SU-DHL-6 (cell line): ENCODE data around the gene DCTN3.

Experiments
- CTCF ChIP-seq: fragments of 200-600 bp; sonication (generic); IDR thresholded peaks from one replicate; pipeline ENCODE4 v1.5.1; 2017; ENCODE audit warnings: antibody characterized with exemption, mild to moderate bottlenecking, low read length, moderate library complexity; ENCODE audit not compliant: insufficient read depth, poor library complexity, severe bottlenecking
- EZH2phosphoT487 ChIP-seq: fragments of 200-600 bp; sonication (generic), shearing (Covaris generic); conservative IDR thresholded peaks from 2 replicates; pipeline ENCODE4 v1.6.1; 2018; ENCODE audit warnings: mild to moderate bottlenecking, antibody characterized with exemption, low read length, moderate library complexity, mixed read lengths

GRCh38 chr9:34638138-34638445 lies 17.8 kb upstream of the DCTN3 start:
- no peak for TF ChIP-seq CTCF
- TF ChIP-seq EZH2phosphoT487 = no peak
